NCI-H748 treated with DMSO at 0.1 percent for 48 hours (cell line): ENCODE measurements around the gene RNF214.
"Not testable (repeated sequence)": the region's sequence is repeated elsewhere in the genome, so short reads cannot be mapped to it uniquely, and the experiment has no call there.

ENCODE experiments used
- DNase-seq: peaks from one replicate; lab custom pipeline; 2025; lab: John Stamatoyannopoulos, UW

RNF214 gene

DNA sequence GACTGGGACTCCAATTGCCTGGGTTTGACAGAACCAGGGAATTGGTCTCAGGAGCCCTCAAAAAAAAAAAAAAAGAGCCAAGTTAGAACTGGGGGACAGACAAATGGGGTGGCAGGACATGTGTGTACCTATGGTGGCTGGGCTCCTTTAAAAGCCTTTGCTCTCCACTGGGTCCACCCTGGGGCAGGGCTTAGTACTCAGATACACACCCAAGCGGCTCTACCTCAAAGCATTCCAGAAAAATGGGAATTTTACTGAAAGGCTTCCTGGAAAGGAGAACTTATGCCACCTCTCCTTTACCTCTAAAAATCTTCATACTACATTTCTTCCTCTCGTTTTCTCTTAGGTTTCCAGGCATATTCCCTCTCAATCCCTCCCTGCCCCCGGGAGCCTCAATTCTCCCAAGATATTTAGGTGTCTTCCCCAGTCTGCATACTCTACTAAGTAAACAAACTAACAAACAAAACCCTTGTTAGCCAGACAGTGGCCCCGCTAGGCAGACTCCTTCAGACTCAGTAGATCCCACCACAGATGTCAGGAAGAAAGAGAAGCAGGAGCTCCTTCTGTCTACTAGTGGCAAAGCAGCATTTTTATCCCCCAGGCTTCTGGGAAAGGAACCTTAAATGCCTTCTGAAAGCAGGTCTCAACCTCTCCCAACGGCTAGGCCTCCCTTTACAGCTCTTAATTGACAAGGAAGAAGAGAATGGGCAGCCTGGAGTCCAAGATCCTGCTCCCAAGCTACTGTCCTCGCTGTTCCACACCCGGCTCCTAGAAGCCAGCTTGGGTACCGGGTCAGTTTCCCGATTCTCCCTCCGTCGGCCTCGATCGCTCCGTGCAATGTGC, 1.3 kb upstream of the RNF214 start:
- no peak for DNase-seq

DNA sequence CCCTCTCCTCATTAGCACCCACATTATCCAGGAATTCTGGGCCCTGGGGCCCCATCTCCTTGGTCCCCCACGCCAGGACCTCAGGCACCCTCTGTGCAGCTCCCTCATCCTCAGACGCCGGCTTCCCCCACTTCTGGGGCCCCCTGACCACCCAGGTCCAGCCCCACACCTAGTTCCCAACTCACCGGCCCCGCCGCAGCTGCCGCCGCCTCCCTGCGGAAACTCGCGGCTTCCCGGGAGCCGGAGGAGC, 704 bp upstream of the RNF214 start, which contains the start of gene PCSK7:
Gene PCSK7, minus strand, starts transcription at position 232 of the 250 bp plus-strand sequence. CDS start 2,229 bp downstream, outside the sequence.
- DNase-seq, result no peak

DNA sequence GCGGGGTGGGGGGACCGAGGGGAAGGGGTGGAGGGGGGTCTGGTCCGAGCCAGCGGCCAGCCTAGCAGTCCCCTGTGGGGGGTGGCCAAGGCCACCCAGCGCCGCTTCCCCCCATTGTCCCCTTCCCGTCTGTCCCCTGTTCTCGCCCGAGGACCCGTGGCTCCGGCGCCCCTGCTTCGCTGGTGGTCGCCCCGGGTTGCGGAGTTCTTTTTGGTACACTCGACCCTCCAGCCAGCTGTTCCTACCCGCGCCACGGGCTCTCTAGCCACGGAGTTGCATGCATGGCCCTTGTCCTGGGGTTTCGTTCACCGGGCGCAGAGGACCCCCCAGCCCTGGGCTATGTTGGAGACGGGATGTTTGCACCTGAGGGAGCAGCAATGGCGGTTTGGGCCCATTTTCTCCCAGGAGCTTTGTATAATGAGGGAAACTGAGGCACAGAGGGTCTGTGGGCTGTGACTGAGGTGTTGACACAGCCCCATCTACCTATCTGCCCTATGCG, 489 bp downstream of the RNF214 start:
- no peak for DNase-seq

DNA sequence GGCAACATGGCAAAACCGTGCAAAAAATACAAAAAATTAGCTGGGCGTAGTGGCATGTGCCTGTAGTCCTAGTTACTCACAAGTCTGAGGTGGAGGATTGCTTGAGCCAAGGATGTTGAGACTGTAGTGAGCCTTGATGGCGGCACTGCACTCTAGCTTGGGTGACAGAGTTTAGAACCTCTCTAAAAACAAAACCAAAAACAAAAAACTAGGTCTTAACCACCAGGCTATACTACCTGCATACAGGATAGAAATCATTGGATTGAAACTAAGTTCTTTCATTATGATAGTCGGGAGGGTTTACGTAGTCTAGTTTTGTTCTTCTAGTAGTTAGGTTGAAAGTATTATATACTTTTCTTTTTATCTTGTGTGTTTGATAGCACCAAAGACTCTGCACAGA, 5.8 kb downstream of the RNF214 start:
- DNase-seq, result no peak

DNA sequence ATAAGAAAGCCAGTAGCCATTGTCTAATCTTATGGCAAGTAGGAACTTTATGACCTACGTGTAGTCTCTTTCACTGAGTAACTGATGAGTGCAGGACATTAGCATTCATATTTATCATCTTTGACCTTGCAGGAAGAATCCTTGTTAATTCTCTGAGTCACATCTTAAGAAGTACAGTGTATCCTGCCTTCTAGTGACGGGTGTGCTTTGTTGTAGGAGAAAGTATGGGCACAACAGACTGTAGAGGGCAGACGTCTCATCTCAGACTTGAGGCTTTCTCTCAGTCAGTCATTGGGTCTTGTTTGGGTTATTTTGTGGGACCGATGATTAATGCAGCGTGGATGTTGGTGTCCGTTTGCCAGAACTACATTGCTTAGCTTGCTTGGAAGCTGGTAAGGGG, 6.8 kb downstream of the RNF214 start:
- no peak for DNase-seq

DNA sequence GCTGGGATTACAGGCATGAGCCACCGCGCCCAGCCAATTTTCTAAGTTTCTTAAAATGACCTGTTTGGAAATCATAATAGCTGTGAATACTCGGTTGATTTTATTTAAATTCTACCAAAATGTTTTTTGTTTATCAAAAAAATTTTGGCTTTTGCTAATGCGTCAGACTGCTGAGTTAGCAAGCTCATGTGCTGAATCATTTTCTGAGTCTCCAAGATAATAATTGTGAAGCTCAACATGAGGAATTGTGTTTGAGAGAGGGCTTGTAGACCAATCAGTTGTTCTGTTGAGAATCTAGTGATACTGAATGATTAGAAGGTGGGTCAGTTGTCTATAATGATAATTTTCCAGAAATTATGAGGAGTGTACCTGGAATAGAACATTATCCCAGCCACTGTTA, 15.9 kb downstream of the RNF214 start:
- no peak for DNase-seq

DNA sequence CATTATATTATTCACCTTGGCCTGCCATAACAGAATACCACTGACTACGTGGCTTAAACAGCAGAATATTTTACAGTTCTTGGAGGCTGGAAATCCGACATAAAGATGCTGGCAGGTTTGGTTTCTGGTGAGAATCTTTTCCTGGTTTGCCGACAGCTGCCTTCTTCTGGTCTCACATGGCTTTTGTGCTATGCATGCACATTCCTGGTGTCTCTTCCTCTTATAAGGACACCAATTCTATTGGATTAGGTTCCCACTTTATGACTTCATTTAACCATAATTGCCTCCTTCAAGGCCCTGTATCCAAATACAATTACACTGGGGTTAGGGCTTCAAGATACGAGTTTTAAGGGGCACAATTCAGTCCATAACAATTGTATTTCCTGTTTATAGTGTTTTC, 17.1 kb downstream of the RNF214 start:
- DNase-seq, result no peak

DNA sequence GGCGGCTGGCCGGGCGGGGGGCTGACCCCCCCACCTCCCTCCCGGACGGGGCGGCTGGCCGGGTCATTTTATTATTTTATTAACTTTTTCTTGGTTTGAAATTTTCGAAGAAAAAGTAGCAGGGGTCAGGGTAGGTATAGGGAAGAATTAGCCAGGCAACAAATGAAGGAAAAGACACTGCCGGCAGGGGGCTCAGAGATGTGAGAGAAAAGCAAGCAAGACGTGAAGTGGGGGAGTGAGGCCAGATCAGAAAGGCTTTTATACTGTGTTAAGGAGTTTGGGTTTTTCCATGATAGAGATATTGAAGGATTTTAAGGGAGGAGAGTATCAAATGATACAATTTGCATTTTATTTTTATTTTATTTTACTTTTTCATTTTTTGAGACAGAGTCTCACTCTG, 19.0 kb downstream of the RNF214 start:
- DNase-seq, result no peak

DNA sequence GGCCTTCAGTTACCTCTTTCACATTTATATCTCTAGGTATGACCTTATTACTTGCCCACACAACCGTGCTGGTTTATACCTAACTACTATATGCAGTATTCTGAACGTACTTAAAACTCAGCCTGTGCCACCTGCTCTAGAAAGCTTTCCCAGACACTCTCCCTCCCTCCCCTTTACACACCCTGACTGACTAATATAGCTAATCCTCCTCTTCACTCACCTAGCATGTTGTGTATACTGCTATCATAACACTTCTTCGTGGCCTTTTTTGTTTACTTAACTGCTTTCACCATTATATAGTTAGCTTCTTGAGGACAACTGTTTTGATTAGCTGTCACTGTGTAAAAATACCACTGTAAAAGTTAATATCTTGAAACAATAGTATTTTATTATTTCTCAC, 23.5 kb downstream of the RNF214 start:
- no peak for DNase-seq

DNA sequence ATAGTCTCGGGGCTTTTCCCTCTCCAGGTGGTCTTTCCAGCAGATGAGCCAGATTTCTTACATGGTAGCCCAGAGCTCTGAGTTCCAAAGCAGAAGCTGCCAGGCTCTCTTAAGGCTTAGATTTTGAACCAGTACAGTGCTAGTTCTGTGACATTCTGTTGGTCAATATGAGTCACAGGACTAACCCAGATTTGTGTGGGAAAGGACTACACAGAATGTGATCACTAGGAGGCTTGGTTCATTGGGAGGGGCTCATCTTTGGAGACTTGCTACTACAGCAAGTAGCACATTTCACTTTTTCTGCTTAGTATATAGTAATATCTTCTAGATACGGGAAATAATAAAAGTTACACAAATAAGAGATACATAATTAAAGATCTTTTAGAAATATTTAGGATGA, 24.1 kb downstream of the RNF214 start:
- no peak for DNase-seq

DNA sequence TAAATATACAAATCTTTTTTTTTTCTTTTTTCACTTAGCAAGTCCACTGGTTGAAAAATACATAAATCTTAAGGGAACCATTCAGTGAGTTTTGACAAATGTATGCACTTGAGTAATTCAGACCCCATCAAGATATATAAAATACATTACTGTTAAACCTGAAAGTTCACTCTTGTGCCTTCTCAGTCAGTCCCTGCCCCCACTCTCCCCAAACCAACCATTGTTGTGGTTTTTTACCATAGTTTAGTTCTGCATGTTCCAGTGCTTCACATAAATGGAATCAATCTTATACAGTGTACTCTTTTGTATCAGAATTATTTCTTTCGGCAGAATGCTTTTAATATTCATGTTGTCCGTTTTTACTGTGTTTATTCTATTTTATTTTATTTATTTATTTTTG, 26.1 kb downstream of the RNF214 start:
- DNase-seq, result no peak

DNA sequence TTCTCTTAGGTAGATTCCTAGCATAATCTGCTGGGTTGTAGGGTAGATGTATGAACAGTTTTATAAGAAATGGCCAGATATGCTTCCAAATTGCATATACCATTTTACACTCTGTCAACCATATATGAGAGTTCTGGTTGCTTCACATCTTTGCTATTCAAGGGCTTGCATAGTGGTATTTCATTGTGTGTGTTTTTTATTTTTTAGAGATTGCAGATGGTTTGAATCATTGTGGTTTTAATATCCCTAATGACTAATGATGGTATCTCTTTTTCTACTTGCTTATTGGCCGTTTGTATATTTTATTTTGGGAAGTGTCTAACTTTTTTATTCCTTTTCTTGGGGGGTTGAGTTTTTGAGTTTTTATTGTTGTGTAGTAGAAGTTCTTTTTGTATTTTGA, 26.9 kb downstream of the RNF214 start:
- DNase-seq, result no peak

DNA sequence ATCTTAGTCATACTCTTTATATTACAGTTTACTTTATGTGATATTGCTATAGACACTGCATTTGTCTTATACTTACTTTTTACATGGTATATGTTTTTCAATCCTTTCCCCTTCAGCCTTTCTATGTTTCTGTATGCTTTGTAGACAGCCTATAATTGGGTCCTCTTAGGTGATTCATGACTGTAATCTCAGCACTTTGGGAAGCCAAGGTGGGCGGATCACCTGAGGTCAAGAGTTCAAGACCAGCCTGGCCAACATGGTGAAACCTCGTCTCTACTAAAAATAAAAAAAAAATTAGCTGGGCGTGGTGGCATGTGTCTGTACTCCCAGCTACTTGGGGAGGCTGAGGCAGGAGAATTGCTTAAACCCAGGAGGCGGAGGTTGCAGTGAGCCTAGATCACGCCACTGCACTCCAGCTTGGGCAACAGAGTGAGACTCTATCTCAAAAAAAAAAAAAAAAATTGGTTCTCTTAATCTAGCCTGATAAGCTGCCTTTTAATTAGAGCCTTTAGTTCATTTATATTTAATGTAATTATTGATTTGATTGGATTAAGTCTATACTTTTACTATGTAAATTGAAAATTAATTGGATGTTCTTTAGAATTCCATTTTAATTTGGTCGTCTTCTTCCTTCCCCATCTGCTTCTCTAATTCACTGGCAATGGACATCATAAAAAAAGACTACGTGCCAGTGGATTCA, 32.3 kb downstream of the RNF214 start:
- not testable (repeated sequence) for DNase-seq

DNA sequence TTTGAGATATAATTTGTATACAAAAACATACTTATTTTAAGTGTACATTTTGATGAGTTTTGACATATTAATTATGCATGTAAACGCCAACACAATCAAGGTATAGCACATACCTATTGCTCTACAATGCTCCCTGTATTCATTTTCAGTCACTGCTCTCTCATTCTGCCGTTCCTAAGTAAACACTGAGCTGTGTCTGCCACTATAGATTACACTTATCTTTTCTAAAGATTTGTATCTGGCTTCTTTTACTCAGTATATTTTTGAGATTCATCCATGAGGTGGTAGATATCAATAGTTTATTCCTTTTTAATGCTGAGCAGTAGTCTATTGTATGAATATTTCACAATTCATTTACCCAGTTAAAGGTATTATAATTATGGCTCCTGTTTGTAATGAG, 33.3 kb downstream of the RNF214 start:
- no peak for DNase-seq

DNA sequence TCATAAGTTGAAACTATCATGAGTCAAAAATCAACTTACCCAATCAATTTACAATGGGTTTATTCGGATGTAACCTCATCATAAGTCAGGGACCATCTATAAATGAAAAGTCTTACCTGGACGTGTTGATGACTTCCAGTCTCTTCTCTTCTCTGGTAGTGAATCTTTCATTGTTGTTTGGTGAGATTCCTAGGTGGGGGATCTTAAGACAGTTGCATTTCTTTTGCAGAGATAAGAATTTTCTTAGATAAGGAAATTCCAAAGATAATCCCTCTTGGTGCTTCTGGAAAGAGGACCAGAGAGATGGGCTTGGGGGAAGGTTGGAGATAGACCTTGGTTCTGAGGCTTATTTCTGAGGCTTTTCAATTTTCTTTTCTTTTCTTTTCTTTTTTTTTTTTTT, 37.4 kb downstream of the RNF214 start:
- DNase-seq, result no peak

DNA sequence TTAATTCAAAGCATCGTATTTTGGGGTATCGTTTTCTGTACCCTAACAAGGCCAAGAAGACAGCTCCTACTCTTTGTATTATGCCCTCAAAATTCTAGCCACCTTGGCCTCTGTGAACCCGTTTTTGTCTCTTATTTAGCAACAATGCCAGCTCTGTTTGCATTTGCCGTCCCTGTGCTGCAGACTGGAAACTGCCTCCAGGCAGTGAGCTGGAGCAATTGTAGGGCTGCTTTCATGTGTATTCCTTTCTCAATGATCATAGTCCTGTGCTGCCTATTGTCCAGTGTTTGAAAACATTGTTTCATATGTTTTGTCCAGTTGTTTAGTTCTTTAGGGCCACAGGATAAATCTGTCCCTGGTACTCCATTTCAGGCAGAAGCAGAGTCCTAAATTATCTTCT, 38.7 kb downstream of the RNF214 start:
- DNase-seq, result no peak

DNA sequence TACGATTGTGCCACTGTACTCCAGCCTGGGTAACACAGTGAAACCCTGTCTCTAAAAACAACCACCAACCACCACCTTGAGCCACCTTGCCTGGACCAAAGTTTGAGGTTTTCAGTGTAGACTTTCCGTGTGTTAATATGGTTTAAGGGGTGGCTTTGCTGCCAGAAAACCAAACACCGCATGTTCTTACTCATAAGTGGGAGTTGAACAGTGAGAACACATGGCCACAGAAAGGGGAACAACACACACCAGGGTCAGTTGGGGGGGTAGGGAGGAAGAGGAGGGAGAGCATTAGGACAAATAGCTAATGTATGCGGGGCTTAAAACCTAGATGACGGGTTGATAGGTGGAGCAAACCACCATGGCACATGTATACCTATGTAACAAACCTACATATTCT, 39.7 kb downstream of the RNF214 start:
- not testable (repeated sequence) for DNase-seq

DNA sequence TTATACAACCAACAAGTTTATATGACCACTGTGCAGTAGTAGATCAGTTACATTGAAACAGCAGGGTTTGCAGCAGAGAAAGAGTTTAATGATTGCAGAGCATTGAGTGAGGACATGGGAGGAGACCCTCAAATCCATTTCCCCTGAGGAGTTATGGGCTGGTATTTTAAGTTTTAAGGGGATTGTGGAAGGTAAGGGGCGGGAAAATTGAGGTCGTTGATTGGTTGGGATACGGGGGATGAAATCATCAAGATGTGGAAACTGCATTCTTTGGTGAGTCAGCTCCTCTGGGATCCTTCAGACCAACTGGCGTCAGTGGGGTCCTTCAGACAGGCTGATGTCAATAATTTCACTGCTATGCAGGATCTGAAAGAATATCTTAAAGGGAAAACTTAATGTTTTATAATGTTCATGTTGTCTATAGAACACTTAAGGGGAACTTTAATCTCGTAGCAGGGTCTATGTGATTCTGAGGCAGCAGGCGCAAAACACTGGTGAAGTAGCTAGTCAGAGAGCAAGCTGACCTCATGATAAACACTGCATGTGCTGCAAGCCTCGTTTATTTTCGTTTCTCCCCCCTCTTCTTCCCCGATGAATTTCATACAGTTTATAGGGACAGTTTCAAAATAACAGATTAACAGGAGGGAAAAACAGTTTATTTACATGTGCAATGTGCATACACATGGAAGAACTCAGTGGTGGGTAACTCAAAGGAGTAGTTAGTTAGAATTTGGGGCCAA, 41.2 kb downstream of the RNF214 start:
- no peak for DNase-seq

DNA sequence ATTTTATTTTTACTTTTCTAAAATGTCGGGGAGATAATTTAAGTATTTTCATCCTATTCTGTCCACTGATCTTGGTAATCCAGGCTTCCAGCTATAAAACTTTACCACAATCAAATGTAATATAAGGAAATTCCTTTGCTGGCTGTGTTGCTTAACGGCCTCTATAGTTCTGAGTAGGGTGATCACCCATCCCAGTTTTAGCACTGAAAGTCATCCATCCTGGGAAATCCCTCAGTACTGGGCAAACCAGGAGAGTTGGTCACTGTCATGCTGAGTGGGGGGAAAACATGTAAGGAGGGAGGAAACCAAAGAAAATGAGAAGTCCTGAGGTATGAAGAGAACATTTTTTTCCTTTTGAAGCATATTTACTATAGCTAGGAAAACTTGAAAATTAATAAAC, 45.9 kb downstream of the RNF214 start:
- no peak for DNase-seq

DNA sequence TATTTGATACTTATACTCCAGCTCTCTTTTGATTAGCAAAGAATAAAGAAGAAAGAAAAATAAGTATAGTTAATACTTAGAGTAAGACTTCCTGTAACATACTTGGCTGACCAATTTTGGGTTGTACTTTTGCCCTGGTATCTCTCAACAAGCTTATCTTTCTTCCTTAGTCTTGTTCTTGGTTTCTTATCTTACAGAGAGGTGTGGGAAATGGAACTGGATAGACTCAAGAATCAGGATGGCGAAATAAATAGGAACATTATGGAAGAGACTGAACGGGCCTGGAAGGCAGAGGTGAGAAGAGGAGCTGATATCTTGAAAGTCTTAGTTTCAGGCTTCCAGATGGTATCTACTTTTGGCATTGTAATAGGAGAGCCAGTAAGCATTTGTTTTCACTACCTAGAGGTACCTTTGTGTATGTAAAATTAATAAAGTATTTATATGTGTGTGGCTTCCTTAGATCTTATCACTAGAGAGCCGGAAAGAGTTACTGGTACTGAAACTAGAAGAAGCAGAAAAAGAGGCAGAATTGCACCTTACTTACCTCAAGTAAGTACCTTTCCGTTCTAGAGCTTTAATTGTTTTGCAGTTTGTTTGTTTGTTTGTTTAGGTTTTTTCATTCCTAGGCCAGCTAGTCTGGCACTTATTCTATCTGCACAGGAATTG, 47.4 kb downstream of the RNF214 start:
- no peak for DNase-seq

DNA sequence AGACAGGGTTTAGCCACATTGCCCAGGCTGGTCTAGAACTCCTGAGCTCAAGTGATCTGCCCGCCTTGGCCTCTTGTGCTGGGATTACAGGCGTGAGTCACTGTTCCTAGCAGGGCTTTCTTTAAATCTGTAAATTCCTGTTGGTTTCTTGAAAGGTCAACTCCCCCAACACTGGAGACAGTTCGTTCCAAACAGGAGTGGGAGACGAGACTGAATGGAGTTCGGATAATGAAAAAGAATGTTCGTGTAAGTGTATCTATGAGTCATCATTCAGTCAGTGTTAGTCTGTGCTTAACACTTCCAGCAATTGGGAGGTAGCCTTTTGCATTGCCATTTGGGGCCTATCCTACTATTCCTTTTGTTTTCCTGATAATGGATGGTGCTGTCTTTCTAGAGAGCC, 48.7 kb downstream of the RNF214 start:
- DNase-seq, result no peak

DNA sequence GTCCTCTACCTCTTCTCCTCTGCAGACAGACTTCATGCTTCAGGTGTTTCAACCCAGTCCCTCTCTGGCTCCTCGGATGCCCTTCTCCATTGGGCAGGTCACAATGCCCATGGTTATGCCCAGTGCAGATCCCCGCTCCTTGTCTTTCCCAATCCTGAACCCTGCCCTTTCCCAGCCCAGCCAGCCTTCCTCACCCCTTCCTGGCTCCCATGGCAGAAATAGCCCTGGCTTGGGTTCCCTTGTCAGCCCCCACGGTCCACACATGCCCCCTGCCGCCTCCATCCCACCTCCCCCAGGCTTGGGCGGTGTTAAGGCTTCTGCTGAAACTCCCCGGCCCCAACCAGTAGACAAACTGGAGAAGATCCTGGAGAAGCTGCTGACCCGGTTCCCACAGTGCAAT, 49.4 kb downstream of the RNF214 start:
- DNase-seq, result no peak
